ENCODE data around the gene SMR3A. TPM values are rescaled to one million over a fixed set of nuclear protein-coding genes. Genes with fewer than 3 reads are reported as not detected.

Gene SMR3A
- not detected for total RNA-seq (ENCODE audit: unreplicated experiment)
- long read RNA-seq, result 0 reads

- no peaks in the 10 kb centered on the region for H3K4me1 Mint-ChIP-seq (ENCODE audit: low read depth, unreplicated experiment)
- no peaks in the 10 kb centered on the region for H3K36me3 Mint-ChIP-seq (ENCODE audit: unreplicated experiment)
- no peaks in the 10 kb centered on the region for H3K9me3 Mint-ChIP-seq (ENCODE audit: unreplicated experiment)
- no peak within 1 kb of the TSS for H3K4me3 Mint-ChIP-seq (ENCODE audit: unreplicated experiment)
- no peak for TF ChIP-seq CTCF (IDR thresholded peaks at IDR 0.05; ENCODE audit: partially characterized antibody, unreplicated experiment)
- no peak for DNase-seq
- H3K27ac Mint-ChIP-seq (ENCODE audit: unreplicated experiment), result no peak within 1 kb of the TSS
- no peaks in the 10 kb centered on the region for H3K27me3 Mint-ChIP-seq (ENCODE audit: unreplicated experiment)
Observed at GRCh38 chr4:70360460-70360859, at the start of gene SMR3A. SMR3A (plus strand) TSS chr4:70360760; CDS start chr4:70362116, 1,356 bp downstream.

- no peaks in the 10 kb centered on the region for H3K27me3 Mint-ChIP-seq (ENCODE audit: unreplicated experiment)
- TF ChIP-seq CTCF (IDR thresholded peaks at IDR 0.05; ENCODE audit: partially characterized antibody, unreplicated experiment), result no peak
- no peaks in the 10 kb centered on the region for H3K36me3 Mint-ChIP-seq (ENCODE audit: unreplicated experiment)
- no peak for DNase-seq
- H3K4me1 Mint-ChIP-seq (ENCODE audit: low read depth, unreplicated experiment), result no peaks in the 10 kb centered on the region
- no peaks in the 10 kb centered on the region for H3K9me3 Mint-ChIP-seq (ENCODE audit: unreplicated experiment)
- no peak overlapping the region for H3K4me3 Mint-ChIP-seq (ENCODE audit: unreplicated experiment)
- H3K27ac Mint-ChIP-seq (ENCODE audit: unreplicated experiment), result no peak overlapping the region
Observed at GRCh38 chr4:70313736-70314135, 46.8 kb upstream of the SMR3A start.

- no peaks in the 10 kb centered on the region for H3K9me3 Mint-ChIP-seq (ENCODE audit: unreplicated experiment)
- H3K4me1 Mint-ChIP-seq (ENCODE audit: low read depth, unreplicated experiment), result no peaks in the 10 kb centered on the region
- no peaks in the 10 kb centered on the region for H3K36me3 Mint-ChIP-seq (ENCODE audit: unreplicated experiment)
- TF ChIP-seq CTCF (IDR thresholded peaks at IDR 0.05; ENCODE audit: partially characterized antibody, unreplicated experiment), result no peak
- no peak for DNase-seq
- no peak overlapping the region for H3K4me3 Mint-ChIP-seq (ENCODE audit: unreplicated experiment)
- H3K27ac Mint-ChIP-seq (ENCODE audit: unreplicated experiment), result no peak overlapping the region
- H3K27me3 Mint-ChIP-seq (ENCODE audit: unreplicated experiment), result no peaks in the 10 kb centered on the region
Observed at GRCh38 chr4:70315928-70316327, 44.6 kb upstream of the SMR3A start.

DNA sequence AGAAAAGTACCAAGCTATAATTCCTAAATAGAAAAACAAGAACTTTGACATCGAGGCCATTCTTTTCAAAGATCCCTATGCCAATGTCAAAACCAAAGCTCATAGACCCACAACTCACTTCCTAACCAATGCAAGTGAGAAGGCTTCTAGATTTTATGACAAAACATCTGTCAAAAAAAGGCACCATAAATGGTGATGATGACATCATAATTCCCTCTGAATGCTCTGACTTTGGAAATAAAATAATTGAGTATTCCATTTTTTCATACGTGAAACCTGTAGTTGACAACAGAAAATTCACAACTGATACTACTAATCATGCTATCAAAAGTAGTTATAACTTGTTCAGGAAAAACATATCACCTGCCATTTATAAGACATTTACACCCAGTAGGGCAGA lies 34.5 kb upstream of the SMR3A start:
- no peaks in the 10 kb centered on the region for H3K9me3 Mint-ChIP-seq (ENCODE audit: unreplicated experiment)
- no peak overlapping the region for H3K27ac Mint-ChIP-seq (ENCODE audit: unreplicated experiment)
- DNase-seq, result no peak
- no peak overlapping the region for H3K4me3 Mint-ChIP-seq (ENCODE audit: unreplicated experiment)
- H3K36me3 Mint-ChIP-seq (ENCODE audit: unreplicated experiment), result no peaks in the 10 kb centered on the region
- no peaks in the 10 kb centered on the region for H3K27me3 Mint-ChIP-seq (ENCODE audit: unreplicated experiment)
- TF ChIP-seq CTCF (IDR thresholded peaks at IDR 0.05; ENCODE audit: partially characterized antibody, unreplicated experiment), result no peak
- no peaks in the 10 kb centered on the region for H3K4me1 Mint-ChIP-seq (ENCODE audit: low read depth, unreplicated experiment)

GRCh38 chr4:70334681-70335080 lies 25.9 kb upstream of the SMR3A start, which contains the start of gene CABS1:
CABS1 (plus strand) TSS chr4:70334981; CDS start chr4:70335040, 59 bp downstream.
- no peak for TF ChIP-seq CTCF (IDR thresholded peaks at IDR 0.05; ENCODE audit: partially characterized antibody, unreplicated experiment)
- no peaks in the 10 kb centered on the region for H3K27me3 Mint-ChIP-seq (ENCODE audit: unreplicated experiment)
- H3K9me3 Mint-ChIP-seq (ENCODE audit: unreplicated experiment), result no peaks in the 10 kb centered on the region
- no peak within 1 kb of the TSS for H3K4me3 Mint-ChIP-seq (ENCODE audit: unreplicated experiment)
- no peaks in the 10 kb centered on the region for H3K4me1 Mint-ChIP-seq (ENCODE audit: low read depth, unreplicated experiment)
- H3K36me3 Mint-ChIP-seq (ENCODE audit: unreplicated experiment), result no peaks in the 10 kb centered on the region
- H3K27ac Mint-ChIP-seq (ENCODE audit: unreplicated experiment), result no peak within 1 kb of the TSS
- DNase-seq, result no peak
